RWPE2 (cell line): ENCODE results near the gene ZC3H12A.

Experiments
- ATAC-seq: fragments of 200-7000 bp; cut with Tn5 transposase; 3 replicates; pipeline ENCODE4 v1.9.1; 2021; ENCODE audit warnings: low read depth
- DNase-seq: peaks from one replicate; pipeline ENCODE4 v3.0.0-alpha.2; 2020; ENCODE audit warnings: low spot score
- H3K27ac ChIP-seq: fragments of 450-650 bp; 2 replicates; pipeline ENCODE4 v1.5.1; 2017; ENCODE audit warnings: mild to moderate bottlenecking; ENCODE audit not compliant: poor library complexity, severe bottlenecking
- H3K27me3 ChIP-seq: fragments of 250-450 bp; sonication (Bioruptor Pico); 2 replicates; pipeline ENCODE4 v1.5.1; 2021; ENCODE audit warnings: mild to moderate bottlenecking, moderate library complexity; ENCODE audit not compliant: insufficient read depth, poor library complexity, severe bottlenecking
- H3K36me3 ChIP-seq: fragments of 250-450 bp; sonication (Bioruptor Pico); 2 replicates; pipeline ENCODE4 v1.5.1; 2020; ENCODE audit warnings: low read depth, mild to moderate bottlenecking, moderate library complexity
- H3K4me1 ChIP-seq: fragments of 250-450 bp; sonication (Bioruptor Pico); 2 replicates; pipeline ENCODE4 v1.5.1; 2021; ENCODE audit warnings: mild to moderate bottlenecking, moderate library complexity; ENCODE audit not compliant: insufficient read depth, poor library complexity, severe bottlenecking
- H3K4me3 ChIP-seq: fragments of 250-450 bp; sonication (Bioruptor Pico); 2 replicates; pipeline ENCODE4 v1.5.1; 2021; ENCODE audit warnings: mild to moderate bottlenecking, moderate library complexity; ENCODE audit not compliant: severe bottlenecking
- H3K9me3 ChIP-seq: fragments of 250-450 bp; sonication (Bioruptor Pico); 2 replicates; pipeline ENCODE4 v1.5.1; 2021; ENCODE audit warnings: mild to moderate bottlenecking, moderate library complexity; ENCODE audit not compliant: severe bottlenecking
- CTCF ChIP-seq: fragments of 450-650 bp; IDR thresholded peaks from one replicate; pipeline ENCODE4 v1.5.1; 2017; ENCODE audit warnings: mild to moderate bottlenecking, moderate library complexity; ENCODE audit not compliant: poor library complexity, severe bottlenecking

The ZC3H12A gene

GRCh38 chr1:37474697-37475379, 458 bp downstream of the ZC3H12A start:
- DNase-seq (no peak), ATAC-seq (no peak)
- Histone ChIP-seq H3K36me3 (peaks cover 48% of the 10 kb centered on the region), H3K4me1 (peaks cover 30% of the 10 kb centered on the region), H3K4me3 (peak overlapping the region; percentile 79), H3K9me3 (no peaks in the 10 kb centered on the region), H3K27me3 (no peaks in the 10 kb centered on the region), H3K27ac (peak overlapping the region; percentile 98)
- no peak for TF ChIP-seq CTCF

GRCh38 chr1:37475380-37476086, 1.2 kb downstream of the ZC3H12A start:
- DNase-seq (no peak), ATAC-seq (no peak)
- peak overlapping the region; percentile 79 for H3K4me3 ChIP-seq
- no peak for TF ChIP-seq CTCF
- peaks cover 37% of the 10 kb centered on the region for H3K4me1 ChIP-seq
- peaks cover 55% of the 10 kb centered on the region for H3K36me3 ChIP-seq
- peak overlapping the region; percentile 98 for H3K27ac ChIP-seq
- no peaks in the 10 kb centered on the region for H3K27me3 ChIP-seq
- no peaks in the 10 kb centered on the region for H3K9me3 ChIP-seq

DNA sequence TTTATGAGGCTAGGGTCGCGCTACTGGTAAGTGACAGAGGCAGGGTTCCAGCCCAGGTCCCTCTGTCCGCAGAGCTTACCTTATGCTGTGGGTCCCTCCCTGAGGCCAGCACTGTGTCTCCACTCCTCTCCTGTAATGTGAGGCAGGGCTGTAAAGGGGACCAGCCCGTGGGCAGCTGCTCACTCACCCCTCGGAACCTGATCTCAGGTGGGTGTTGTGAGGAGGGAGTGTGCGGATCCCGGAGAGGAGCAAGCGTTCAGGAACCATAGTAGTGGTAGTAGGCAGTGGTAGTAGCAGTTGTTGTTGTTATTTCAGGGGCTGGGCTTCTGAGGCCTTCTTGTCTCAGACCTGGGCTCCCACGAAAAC, 1.7 kb downstream of the ZC3H12A start:
- H3K36me3 ChIP-seq, result peaks cover 61% of the 10 kb centered on the region
- no peaks in the 10 kb centered on the region for H3K9me3 ChIP-seq
- H3K4me1 ChIP-seq, result peaks cover 35% of the 10 kb centered on the region
- peak overlapping the region; percentile 98 for H3K27ac ChIP-seq
- no peaks in the 10 kb centered on the region for H3K27me3 ChIP-seq
- DNase-seq, result no peak
- TF ChIP-seq CTCF, result no peak
- peak overlapping the region; percentile 79 for H3K4me3 ChIP-seq
- ATAC-seq, result no peak

- H3K9me3 ChIP-seq, result no peaks in the 10 kb centered on the region
- peak overlapping the region; percentile 98 for H3K27ac ChIP-seq
- no peak for TF ChIP-seq CTCF
- DNase-seq, result peak; percentile 93
- ATAC-seq, result peak; percentile 36
- H3K4me3 ChIP-seq, result peak overlapping the region; percentile 79
- peaks cover 66% of the 10 kb centered on the region for H3K36me3 ChIP-seq
- H3K4me1 ChIP-seq, result peaks cover 29% of the 10 kb centered on the region
- H3K27me3 ChIP-seq, result no peaks in the 10 kb centered on the region
These were observed 2.2 kb downstream of the ZC3H12A start for GRCh38 chr1:37476460-37477197.
